HG02884 (cell line): ENCODE data around the gene CXCL9.
"Not testable (repeated sequence)": the region's sequence is repeated elsewhere in the genome, so short reads cannot be mapped to it uniquely, and the experiment has no call there.

Source experiments
- ATAC-seq: cut with Tn5 transposase; IDR thresholded peaks from one replicate; pipeline ENCODE4 v1.9.1; 2021; ENCODE audit warnings: mild to moderate bottlenecking, moderate library complexity; ENCODE audit not compliant: unreplicated experiment

The CXCL9 gene

GRCh38 chr4:76013540-76013939, 6.2 kb upstream of the CXCL9 start:
- ATAC-seq, result no peak

- ATAC-seq, result no peak
Observed at GRCh38 chr4:76012388-76012801, 5.1 kb upstream of the CXCL9 start.

- ATAC-seq, result peak; percentile 67
Observed at GRCh38 chr4:76011700-76012387, 4.5 kb upstream of the CXCL9 start.

- ATAC-seq, result no peak
Observed at GRCh38 chr4:76011018-76011670, 3.8 kb upstream of the CXCL9 start.

- no peak for ATAC-seq
Observed at GRCh38 chr4:76010576-76010975, 3.3 kb upstream of the CXCL9 start.

GRCh38 chr4:76009311-76009710, 2.0 kb upstream of the CXCL9 start:
- ATAC-seq, result no peak

- no peak for ATAC-seq
Observed at GRCh38 chr4:76003620-76004019, 3.7 kb downstream of the CXCL9 start.

- ATAC-seq, result peak; percentile 52
Observed at GRCh38 chr4:76003035-76003434, 4.3 kb downstream of the CXCL9 start.

- no peak for ATAC-seq
Observed at GRCh38 chr4:76002176-76002575, 5.1 kb downstream of the CXCL9 start.

- no peak for ATAC-seq
Observed at GRCh38 chr4:76001700-76002099, 5.6 kb downstream of the CXCL9 start.

- no peak for ATAC-seq
Observed at GRCh38 chr4:76000279-76000678, 7.0 kb downstream of the CXCL9 start.

GRCh38 chr4:75998525-75999147, 8.7 kb downstream of the CXCL9 start:
- not testable (repeated sequence) for ATAC-seq

- no peak for ATAC-seq
Observed at GRCh38 chr4:75997946-75998345, 9.4 kb downstream of the CXCL9 start.

- no peak for ATAC-seq
Observed at GRCh38 chr4:75997081-75997480, 10.2 kb downstream of the CXCL9 start.

GRCh38 chr4:75995727-75996126, 11.6 kb downstream of the CXCL9 start:
- no peak for ATAC-seq

- no peak for ATAC-seq
Observed at GRCh38 chr4:75992462-75992861, 14.8 kb downstream of the CXCL9 start.

GRCh38 chr4:75989846-75990528, 17.3 kb downstream of the CXCL9 start:
- ATAC-seq, result no peak

GRCh38 chr4:75985116-75985515, 22.2 kb downstream of the CXCL9 start:
- no peak for ATAC-seq

- ATAC-seq, result no peak
Observed at GRCh38 chr4:75980576-75980975, 26.7 kb downstream of the CXCL9 start.

- no peak for ATAC-seq
Observed at GRCh38 chr4:75976177-75976576, 31.1 kb downstream of the CXCL9 start.

GRCh38 chr4:75973766-75974165, 33.5 kb downstream of the CXCL9 start:
- no peak for ATAC-seq

- no peak for ATAC-seq
Observed at GRCh38 chr4:75968084-75968483, 39.2 kb downstream of the CXCL9 start.
